Tibial artery (tissue), 4 donors: ENCODE results near the gene OSMR.

Experiments
- DNase-seq, 2 donors: peaks; one replicate each; pipeline ENCODE4 v3.0.0-alpha.2; 2019
- H3K27ac ChIP-seq, 2 donors: fragments of 200-600 bp; sonication (generic) in 1 of 2; 1 replicate in 1 of 2; 2 replicates in 1 of 2; pipeline ENCODE4 v1.5.1; 2018 to 2019; ENCODE audit warnings: mild to moderate bottlenecking in 1 of 2
- H3K27me3 ChIP-seq, 2 donors: fragments of 200-600 bp; sonication (generic) in 1 of 2; one replicate each; pipeline versions ENCODE4 v1.5.1 to v1.6.0; 2016 to 2019
- H3K36me3 ChIP-seq, 3 donors: fragments of 200-600 bp; sonication (generic) in 2 of 3; one replicate each; pipeline ENCODE4 v1.5.1; 2016 to 2019; ENCODE audit warnings: mild to moderate bottlenecking in 2 of 3
- H3K4me1 ChIP-seq, 4 donors: fragments of 200-600 bp; sonication (generic) in 2 of 4; 1 replicate in 3 of 4; 2 replicates in 1 of 4; pipeline ENCODE4 v1.5.1; 2016 to 2019
- H3K4me3 ChIP-seq, 2 donors: fragments of 200-600 bp; sonication (generic) in 1 of 2; 1 replicate in 1 of 2; 2 replicates in 1 of 2; pipeline ENCODE4 v1.5.1; 2018 to 2019; ENCODE audit warnings: mild to moderate bottlenecking in 2 of 2
- H3K9me3 ChIP-seq, 3 donors: fragments of 200-600 bp; sonication (generic) in 1 of 3; one replicate each; pipeline ENCODE4 v1.5.1; 2016 to 2019
- CTCF ChIP-seq, 2 experiments: fragments of 200-600 bp in 1 of 2; fragments of 450-650 bp in 1 of 2; IDR thresholded peaks; one replicate each; pipeline ENCODE4 v1.5.1; 2017 to 2019; ENCODE audit warnings: antibody characterized with exemption in 2 of 2, mild to moderate bottlenecking in 1 of 2, moderate library complexity in 1 of 2
- intact Hi-C: fragments of 100-400 bp; cut with DNase I; formaldehyde crosslinking; loops from one replicate; pipeline ENCODE4 v1.15.0; 2023; ENCODE audit warnings: low total_unique reads

The OSMR gene

GRCh38 chr5:38845526-38846378 lies at the start of gene OSMR:
TSS of gene OSMR (plus strand) at chr5:38846012. CDS start at chr5:38869045, 23,033 bp downstream.
- peak; percentile 95 to 99 for DNase-seq
- H3K27ac ChIP-seq = peak within 1 kb of the TSS; percentile 97 to 99
- H3K9me3 ChIP-seq = no peaks in the 10 kb centered on the region
- H3K4me3 ChIP-seq = peak within 1 kb of the TSS; percentile 80 to 93
- intact Hi-C loops = loop anchor here (10.0 kb wide), 1 partner anchor 79 kb away; no protein-coding TSS in a partner anchor
- H3K4me1 ChIP-seq = peaks cover 0 to 50% (median 23%) of the 10 kb centered on the region in 4 donors
- peaks cover 0 to 13% (median under 1%) of the 10 kb centered on the region in 3 donors for H3K36me3 ChIP-seq
- peak in 1 of 2 experiments; percentile 28 for TF ChIP-seq CTCF (IDR thresholded peaks at IDR 0.05)
- no peaks in the 10 kb centered on the region for H3K27me3 ChIP-seq

GRCh38 chr5:38796742-38797108 lies 49.1 kb upstream of the OSMR start:
- peak overlapping the region; percentile 45 to 54 for H3K27ac ChIP-seq

GRCh38 chr5:38797838-38798237 lies 48.0 kb upstream of the OSMR start:
- Histone ChIP-seq H3K4me3 (no peak overlapping the region), H3K36me3 (no peaks in the 10 kb centered on the region), H3K4me1 (peaks cover 0 to 31% (median 11%) of the 10 kb centered on the region in 4 donors), H3K27me3 (no peaks in the 10 kb centered on the region), H3K27ac (peak overlapping the region in 1 of 2 donors; percentile 45), H3K9me3 (no peaks in the 10 kb centered on the region)
- intact Hi-C loops = no loop called here
- DNase-seq = no peak
- TF ChIP-seq CTCF (IDR thresholded peaks at IDR 0.05) = no peak

More at GRCh38 chr5:38796742-38797108, 49.1 kb upstream of the OSMR start:
- intact Hi-C loops = no loop called here
- H3K27me3 ChIP-seq = no peaks in the 10 kb centered on the region
- no peaks in the 10 kb centered on the region for H3K36me3 ChIP-seq
- no peak for TF ChIP-seq CTCF (IDR thresholded peaks at IDR 0.05)
- H3K4me3 ChIP-seq = no peak overlapping the region
- peaks cover 0 to 31% (median 11%) of the 10 kb centered on the region in 4 donors for H3K4me1 ChIP-seq
- DNase-seq = no peak
- no peaks in the 10 kb centered on the region for H3K9me3 ChIP-seq

GRCh38 chr5:38799556-38800377 lies 46.0 kb upstream of the OSMR start:
- intact Hi-C loops = loop anchor here (10.0 kb wide), 1 partner anchor 125 kb away; no protein-coding TSS in a partner anchor
- no peak for TF ChIP-seq CTCF (IDR thresholded peaks at IDR 0.05)
- Histone ChIP-seq H3K4me3 (no peak overlapping the region), H3K27me3 (peaks cover 0 to 2% of the 10 kb centered on the region in 2 donors), H3K4me1 (peaks cover 0 to 31% (median 11%) of the 10 kb centered on the region in 4 donors), H3K9me3 (no peaks in the 10 kb centered on the region), H3K36me3 (no peaks in the 10 kb centered on the region), H3K27ac (peak overlapping the region in 1 of 2 donors; percentile 26)
- DNase-seq = no peak

- Histone ChIP-seq H3K4me3 (no peak overlapping the region), H3K27me3 (peaks cover 0 to 2% of the 10 kb centered on the region in 2 donors), H3K36me3 (no peaks in the 10 kb centered on the region), H3K27ac (peak overlapping the region in 1 of 2 donors; percentile 26), H3K4me1 (peaks cover 0 to 27% (median 11%) of the 10 kb centered on the region in 4 donors), H3K9me3 (no peaks in the 10 kb centered on the region)
- no peak for TF ChIP-seq CTCF (IDR thresholded peaks at IDR 0.05)
- peak; percentile 65 to 73 for DNase-seq
- intact Hi-C loops = loop anchor here (10.0 kb wide), 1 partner anchor 126 kb away; no protein-coding TSS in a partner anchor
Measured at GRCh38 chr5:38800515-38800914, 45.3 kb upstream of the OSMR start.
